ENCODE measurements around the gene LARGE1. TPM values are rescaled to one million over a fixed set of nuclear protein-coding genes. Genes with fewer than 3 reads are reported as not detected.

LARGE1 gene
- total and polyA plus RNA-seq, 2 of the 13 experiments (the other 11 are each of a cell fraction or from before 2014, with no cell fraction given) = 8.4 to 11.0 TPM

- TF ChIP-seq TEAD3 (CRISPR knock-in tag; optimal IDR thresholded peaks at IDR 0.05; ENCODE audit: borderline replicate concordance) (peak; percentile 11), NFE2L1 (CRISPR knock-in tag; IDR thresholded peaks at IDR 0.05; ENCODE audit: borderline replicate concordance) (no peak), ZNF768 (CRISPR knock-in tag; IDR thresholded peaks at IDR 0.05) (no peak), RFX5 (IDR thresholded peaks at IDR 0.05; ENCODE audit: low read depth, low read length) (peak; percentile 41; the same call in 1 of the 2 replicates), ZNF101 (CRISPR knock-in tag; IDR thresholded peaks at IDR 0.05; ENCODE audit: borderline replicate concordance, low read depth) (no peak), SAP130 (CRISPR knock-in tag; IDR thresholded peaks at IDR 0.05; ENCODE audit: low read depth) (peak; percentile 36), HMGXB3 (CRISPR knock-in tag; IDR thresholded peaks at IDR 0.05; ENCODE audit: borderline replicate concordance) (no peak), SALL1 (CRISPR knock-in tag; IDR thresholded peaks at IDR 0.05) (peak; percentile 84), NFE2L2 (IDR thresholded peaks at IDR 0.05; ENCODE audit: low read length) (peak; percentile 60), ZNF709 (CRISPR knock-in tag; IDR thresholded peaks at IDR 0.05) (no peak), ISL2 (CRISPR knock-in tag; IDR thresholded peaks at IDR 0.05) (no peak), RXRA (CRISPR knock-in tag; IDR thresholded peaks at IDR 0.05) (0 out of 2 replicates have a peak, but pooled peaks have one; percentile 19), ZKSCAN8 (CRISPR knock-in tag; IDR thresholded peaks at IDR 0.05; ENCODE audit: borderline replicate concordance) (no peak), RBM22 (optimal IDR thresholded peaks at IDR 0.05; ENCODE audit: low read length) (no peak), ZIK1 (CRISPR knock-in tag; IDR thresholded peaks at IDR 0.05; ENCODE audit: borderline replicate concordance, low read depth) (no peak), ZNF282 (IDR thresholded peaks at IDR 0.05; ENCODE audit: partially characterized antibody) (no peak), NCOA1 (CRISPR knock-in tag; IDR thresholded peaks at IDR 0.05) (no peak), SSRP1 (CRISPR knock-in tag; IDR thresholded peaks at IDR 0.05) (no peak), ATF6 (CRISPR knock-in tag; conservative IDR thresholded peaks at IDR 0.05) (no peak)
- TF ChIP-seq, protein P1, sequence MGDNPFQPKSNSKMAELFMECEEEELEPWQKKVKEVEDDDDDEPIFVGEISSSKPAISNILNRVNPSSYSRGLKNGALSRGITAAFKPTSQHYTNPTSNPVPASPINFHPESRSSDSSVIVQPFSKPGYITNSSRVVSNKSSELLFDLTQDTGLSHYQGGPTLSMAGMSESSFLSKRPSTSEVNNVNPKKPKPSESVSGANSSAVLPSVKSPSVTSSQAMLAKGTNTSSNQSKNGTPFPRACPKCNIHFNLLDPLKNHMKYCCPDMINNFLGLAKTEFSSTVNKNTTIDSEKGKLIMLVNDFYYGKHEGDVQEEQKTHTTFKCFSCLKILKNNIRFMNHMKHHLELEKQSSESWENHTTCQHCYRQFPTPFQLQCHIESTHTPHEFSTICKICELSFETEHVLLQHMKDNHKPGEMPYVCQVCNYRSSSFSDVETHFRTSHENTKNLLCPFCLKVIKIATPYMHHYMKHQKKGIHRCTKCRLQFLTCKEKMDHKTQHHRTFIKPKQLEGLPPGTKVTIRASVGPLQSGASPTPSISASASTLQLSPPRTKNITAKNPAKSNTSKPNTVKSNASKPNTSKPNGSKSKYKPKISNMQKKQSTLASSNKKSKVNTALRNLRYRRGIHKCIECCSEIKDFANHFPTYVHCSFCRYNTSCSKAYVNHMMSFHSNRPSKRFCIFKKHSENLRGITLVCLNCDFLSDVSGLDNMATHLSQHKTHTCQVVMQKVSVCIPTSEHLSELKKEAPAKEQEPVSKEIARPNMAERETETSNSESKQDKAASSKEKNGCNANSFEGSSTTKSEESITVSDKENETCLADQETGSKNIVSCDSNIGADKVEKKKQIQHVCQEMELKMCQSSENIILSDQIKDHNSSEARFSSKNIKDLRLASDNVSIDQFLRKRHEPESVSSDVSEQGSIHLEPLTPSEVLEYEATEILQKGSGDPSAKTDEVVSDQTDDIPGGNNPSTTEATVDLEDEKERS (CRISPR knock-in tag; IDR thresholded peaks at IDR 0.05) = no peak
- TF ChIP-seq, protein P2, sequence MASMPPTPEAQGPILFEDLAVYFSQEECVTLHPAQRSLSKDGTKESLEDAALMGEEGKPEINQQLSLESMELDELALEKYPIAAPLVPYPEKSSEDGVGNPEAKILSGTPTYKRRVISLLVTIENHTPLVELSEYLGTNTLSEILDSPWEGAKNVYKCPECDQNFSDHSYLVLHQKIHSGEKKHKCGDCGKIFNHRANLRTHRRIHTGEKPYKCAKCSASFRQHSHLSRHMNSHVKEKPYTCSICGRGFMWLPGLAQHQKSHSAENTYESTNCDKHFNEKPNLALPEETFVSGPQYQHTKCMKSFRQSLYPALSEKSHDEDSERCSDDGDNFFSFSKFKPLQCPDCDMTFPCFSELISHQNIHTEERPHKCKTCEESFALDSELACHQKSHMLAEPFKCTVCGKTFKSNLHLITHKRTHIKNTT (CRISPR knock-in tag; IDR thresholded peaks at IDR 0.05) = no peak
Measured at GRCh38 chr22:33867118-33867866, 53.0 kb downstream of the LARGE1 start (continued).
